Gastrocnemius medialis (tissue), 4 donors: ENCODE results near the gene SOCS3.

Experiments
- POLR2A ChIP-seq, 2 donors: fragments of 450-650 bp; IDR thresholded peaks; one replicate each; pipeline ENCODE4 v1.6.1; 2017; ENCODE audit warnings: antibody characterized with exemption in 2 of 2, mild to moderate bottlenecking in 2 of 2, moderate library complexity in 2 of 2
- TF ChIP-seq, protein P1 (sequence below), 5 experiments: fragments of 450-650 bp in 3 of 5; fragments of 200-600 bp in 2 of 5; sonication (generic) in 2 of 5; IDR thresholded peaks in 4 of 5; conservative IDR thresholded peaks in 1 of 5; 1 replicate in 4 of 5; 2 replicates in 1 of 5; pipeline ENCODE4 v1.5.1; 2016 to 2019; ENCODE audit warnings: antibody characterized with exemption in 5 of 5, mild to moderate bottlenecking in 3 of 5, moderate library complexity in 3 of 5

DNA sequence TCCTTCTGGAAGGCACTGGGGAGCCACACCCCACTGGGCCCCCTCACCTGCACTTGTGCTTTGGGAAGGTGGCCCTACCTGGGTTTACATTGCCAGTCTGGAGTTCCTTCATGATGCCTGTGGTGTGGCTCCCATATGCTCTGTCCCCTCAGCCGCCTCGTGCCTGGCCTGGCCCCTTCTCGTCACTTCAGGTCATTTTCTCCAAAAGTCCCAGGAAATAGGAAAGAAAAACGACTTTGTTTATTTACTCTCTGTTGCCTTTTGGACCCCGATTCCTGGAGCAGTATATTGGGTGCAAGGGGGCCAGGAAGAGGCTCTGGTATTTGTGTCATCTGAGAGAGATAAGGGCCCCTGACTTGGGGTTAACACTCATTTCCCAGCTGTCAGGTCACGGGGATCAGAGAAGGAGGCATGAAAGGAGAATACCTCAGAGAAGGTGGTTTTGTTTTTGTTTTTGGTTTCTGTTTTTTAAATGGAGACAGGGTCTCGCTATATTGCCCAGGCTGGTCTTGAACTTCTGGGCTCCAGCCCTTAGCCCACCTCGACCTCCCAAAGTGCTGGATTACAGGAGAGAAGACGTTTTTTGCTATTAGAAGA is 4.7 kb downstream of the SOCS3 start:
- TF ChIP-seq, protein P1, sequence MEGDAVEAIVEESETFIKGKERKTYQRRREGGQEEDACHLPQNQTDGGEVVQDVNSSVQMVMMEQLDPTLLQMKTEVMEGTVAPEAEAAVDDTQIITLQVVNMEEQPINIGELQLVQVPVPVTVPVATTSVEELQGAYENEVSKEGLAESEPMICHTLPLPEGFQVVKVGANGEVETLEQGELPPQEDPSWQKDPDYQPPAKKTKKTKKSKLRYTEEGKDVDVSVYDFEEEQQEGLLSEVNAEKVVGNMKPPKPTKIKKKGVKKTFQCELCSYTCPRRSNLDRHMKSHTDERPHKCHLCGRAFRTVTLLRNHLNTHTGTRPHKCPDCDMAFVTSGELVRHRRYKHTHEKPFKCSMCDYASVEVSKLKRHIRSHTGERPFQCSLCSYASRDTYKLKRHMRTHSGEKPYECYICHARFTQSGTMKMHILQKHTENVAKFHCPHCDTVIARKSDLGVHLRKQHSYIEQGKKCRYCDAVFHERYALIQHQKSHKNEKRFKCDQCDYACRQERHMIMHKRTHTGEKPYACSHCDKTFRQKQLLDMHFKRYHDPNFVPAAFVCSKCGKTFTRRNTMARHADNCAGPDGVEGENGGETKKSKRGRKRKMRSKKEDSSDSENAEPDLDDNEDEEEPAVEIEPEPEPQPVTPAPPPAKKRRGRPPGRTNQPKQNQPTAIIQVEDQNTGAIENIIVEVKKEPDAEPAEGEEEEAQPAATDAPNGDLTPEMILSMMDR (IDR thresholded peaks at IDR 0.05 in 4 of 5, conservative IDR thresholded peaks at IDR 0.05 in 1 of 5): no peak
- TF ChIP-seq POLR2A (IDR thresholded peaks at IDR 0.05): no peak
